H1 (cell line): ENCODE results near the gene SRXN1. TPM values are rescaled to one million over a fixed set of nuclear protein-coding genes. Genes with fewer than 3 reads are reported as not detected.
A peak's percentile ranks its signal among the peaks of the same experiment; 100 is the strongest.

Source experiments
- CTCF ChIA-PET: fragments of 300-600 bp; sonication (Branson Sonifier 250); formaldehyde crosslinking; loops from one replicate; lab custom pipeline; 2021; ENCODE audit not compliant: partially characterized antibody; lab: Charles Lee
- POLR2A ChIA-PET: fragments of 300-600 bp; sonication (Branson Sonifier 250); formaldehyde crosslinking; loops from one replicate; lab custom pipeline; 2021; ENCODE audit warnings: inconsistent platforms; ENCODE audit not compliant: partially characterized antibody; lab: Charles Lee
- DNase-seq, 2 experiments: peaks; one replicate each; pipeline versions ENCODE4 v3.0.0 to v3.0.0-alpha.2; 2010 to 2022; ENCODE audit warnings: low spot score in 2 of 2, low read depth in 1 of 2, mixed read lengths in 1 of 2
- FAIRE-seq: peaks from 2 replicates; lab custom pipeline; 2011; peaks lifted over from hg19 to GRCh38; lab: Jason Lieb, UNC
- H2AFZ ChIP-seq: 2 replicates; pipeline ENCODE4 v1.8.1; 2012; ENCODE audit warnings: low read length, inconsistent platforms
- H2AK5ac ChIP-seq: 2 replicates; pipeline ENCODE4 v1.6.1; 2013; ENCODE audit warnings: low read depth, low read length
- H2BK120ac ChIP-seq: replicated peaks from 2 replicates; pipeline ENCODE3; 2013; ENCODE audit warnings: low read depth, low read length, inconsistent platforms
- H2BK12ac ChIP-seq: 2 replicates; pipeline ENCODE4 v1.6.1; 2013; ENCODE audit warnings: low read depth, low read length
- H2BK15ac ChIP-seq: 2 replicates; pipeline ENCODE4 v1.6.1; 2013; ENCODE audit warnings: low read length
- H2BK20ac ChIP-seq: 2 replicates; pipeline ENCODE4 v1.6.1; 2013; ENCODE audit warnings: low read length
- H2BK5ac ChIP-seq: 2 replicates; pipeline ENCODE4 v1.6.1; 2013; ENCODE audit warnings: low read depth, low read length
- H3K14ac ChIP-seq: 2 replicates; pipeline ENCODE4 v1.6.1; 2013; ENCODE audit warnings: inconsistent platforms; ENCODE audit not compliant: insufficient read length
- H3K18ac ChIP-seq: 2 replicates; pipeline ENCODE4 v1.6.1; 2013; ENCODE audit warnings: low read length; ENCODE audit errors: extremely low read depth
- H3K23ac ChIP-seq: 2 replicates; pipeline ENCODE4 v1.6.1; 2013; ENCODE audit warnings: inconsistent platforms; ENCODE audit not compliant: insufficient read length
- H3K23me2 ChIP-seq: 2 replicates; pipeline ENCODE4 v1.6.1; 2013; ENCODE audit warnings: low read depth, low read length
- H3K27ac ChIP-seq: 2 replicates; pipeline ENCODE4 v1.6.1; 2011; ENCODE audit warnings: low read depth, low read length, inconsistent platforms
- H3K27me3 ChIP-seq, 4 experiments: replicated peaks in 1 of 4; 1 replicate in 1 of 4; 2 replicates in 3 of 4; pipeline versions ENCODE4 v1.6.1 to v1.8.1; 2011 to 2013; ENCODE audit warnings: low read length in 3 of 4, mild to moderate bottlenecking in 3 of 4, inconsistent platforms in 2 of 4, mixed read lengths in 2 of 4, moderate library complexity in 1 of 4; ENCODE audit not compliant: control insufficient read depth in 3 of 4, insufficient read depth in 3 of 4; ENCODE audit errors: extremely low read depth in 1 of 4
- H3K36me3 ChIP-seq, 4 experiments: 2 replicates each; pipeline versions ENCODE4 v1.6.1 to v1.8.1; 2011 to 2013; ENCODE audit warnings: mild to moderate bottlenecking in 4 of 4, low read length in 3 of 4, moderate library complexity in 2 of 4, control low read depth in 1 of 4, inconsistent platforms in 1 of 4; ENCODE audit not compliant: insufficient read depth in 4 of 4, control insufficient read depth in 2 of 4
- H3K4ac ChIP-seq: replicated peaks from 2 replicates; pipeline ENCODE3; 2013; ENCODE audit warnings: low read length, low read depth, mixed read lengths, inconsistent platforms; ENCODE audit not compliant: insufficient read length
- H3K4me1 ChIP-seq, 4 experiments: replicated peaks in 1 of 4; 1 replicate in 1 of 4; 2 replicates in 3 of 4; pipeline versions ENCODE4 v1.6.1 to v1.8.1; 2011 to 2013; ENCODE audit warnings: low read length in 3 of 4, inconsistent platforms in 2 of 4, mixed read lengths in 1 of 4; ENCODE audit not compliant: insufficient read depth in 4 of 4, control insufficient read depth in 3 of 4
- H3K4me2 ChIP-seq, 2 experiments: 2 replicates each; pipeline versions ENCODE4 v1.6.1 to v1.8.1; 2011 to 2013; ENCODE audit warnings: low read depth in 2 of 2, low read length in 2 of 2, control low read depth in 1 of 2, inconsistent platforms in 1 of 2, mild to moderate bottlenecking in 1 of 2; ENCODE audit not compliant: insufficient read depth in 1 of 2
- H3K4me3 ChIP-seq, 4 experiments: fragments of 200-600, 300-600 bp in 1 of 4; sonication (generic), shearing (Covaris generic), sonication (Bioruptor Twin) in 1 of 4; 2 replicates each; pipeline versions ENCODE4 v1.5.1 to v1.8.1; 2011 to 2016; ENCODE audit warnings: low read length in 4 of 4, low read depth in 3 of 4, control low read depth in 2 of 4, inconsistent platforms in 2 of 4, mild to moderate bottlenecking in 2 of 4, mixed read lengths in 1 of 4, moderate library complexity in 1 of 4; ENCODE audit not compliant: insufficient read depth in 2 of 4; ENCODE audit errors: extremely low read depth in 1 of 4
- H3K56ac ChIP-seq: replicated peaks from 2 replicates; pipeline ENCODE3; 2013; ENCODE audit warnings: low read depth, mild to moderate bottlenecking, mixed read lengths, low read length, inconsistent platforms; ENCODE audit not compliant: insufficient read length
- H3K79me1 ChIP-seq: 2 replicates; pipeline ENCODE4 v1.6.1; 2013; ENCODE audit warnings: low read depth, low read length, control low read depth
- H3K79me2 ChIP-seq, 2 experiments: 2 replicates each; pipeline versions ENCODE4 v1.6.1 to v1.8.1; 2012 to 2013; ENCODE audit warnings: low read length in 2 of 2, mild to moderate bottlenecking in 2 of 2, inconsistent platforms in 1 of 2; ENCODE audit not compliant: insufficient read depth in 2 of 2, control insufficient read depth in 1 of 2
- H3K9ac ChIP-seq, 4 experiments: replicated peaks in 1 of 4; 1 replicate in 1 of 4; 2 replicates in 3 of 4; pipeline versions ENCODE4 v1.6.1 to v1.8.1; 2011 to 2013; ENCODE audit warnings: low read depth in 3 of 4, low read length in 3 of 4, control low read depth in 2 of 4, mild to moderate bottlenecking in 2 of 4, moderate library complexity in 2 of 4, inconsistent platforms in 1 of 4; ENCODE audit errors: extremely low read depth in 1 of 4
- H3K9me3 ChIP-seq, 2 experiments: 2 replicates each; pipeline versions ENCODE4 v1.6.1 to v1.8.1; 2012 to 2013; ENCODE audit warnings: mild to moderate bottlenecking in 2 of 2, moderate library complexity in 2 of 2, control low read depth in 1 of 2, inconsistent platforms in 1 of 2, low read depth in 1 of 2, low read length in 1 of 2, mixed read lengths in 1 of 2; ENCODE audit not compliant: insufficient read depth in 2 of 2
- H4K20me1 ChIP-seq, 2 experiments: replicated peaks in 1 of 2; 2 replicates each; pipeline versions ENCODE3 to v1.8.1; 2011 to 2013; ENCODE audit warnings: inconsistent platforms in 2 of 2, low read length in 2 of 2, mild to moderate bottlenecking in 1 of 2; ENCODE audit not compliant: insufficient read depth in 2 of 2, control insufficient read depth in 1 of 2
- H4K5ac ChIP-seq: 2 replicates; pipeline ENCODE4 v1.6.1; 2013; ENCODE audit warnings: low read length, low read depth, mixed read lengths, inconsistent platforms; ENCODE audit not compliant: insufficient read length
- H4K8ac ChIP-seq: 2 replicates; pipeline ENCODE4 v1.8.0; 2013; ENCODE audit warnings: mild to moderate bottlenecking, moderate library complexity, low read length, inconsistent platforms; ENCODE audit not compliant: insufficient read depth; ENCODE audit errors: extremely low read depth
- H4K91ac ChIP-seq: replicated peaks from 2 replicates; pipeline ENCODE3; 2013; ENCODE audit warnings: low read length, mixed read lengths, inconsistent platforms; ENCODE audit not compliant: insufficient read length
- CEBPB ChIP-seq: IDR thresholded peaks from 2 replicates; pipeline ENCODE4 v1.6.1; 2012; ENCODE audit warnings: low read depth, low read length
- CHD2 ChIP-seq: IDR thresholded peaks from 2 replicates; pipeline ENCODE4 v1.6.1; 2012; ENCODE audit warnings: low read length, improper control_type of control experiment
- FOSL1 ChIP-seq: IDR thresholded peaks from 2 replicates; pipeline ENCODE4 v1.6.1; 2011; ENCODE audit warnings: mild to moderate bottlenecking, low read depth, low read length, moderate library complexity; ENCODE audit not compliant: insufficient read depth
- GABPA ChIP-seq: IDR thresholded peaks from 2 replicates; pipeline ENCODE4 v1.6.1; 2011; ENCODE audit warnings: mild to moderate bottlenecking, low read length, moderate library complexity, borderline replicate concordance; ENCODE audit not compliant: insufficient read depth
- HDAC2 ChIP-seq, 2 experiments: fragments of 300-600 bp in 1 of 2; sonication (generic) in 1 of 2; IDR thresholded peaks; 2 replicates each; pipeline ENCODE4 v1.6.1; 2011 to 2012; ENCODE audit warnings: low read depth in 2 of 2, low read length in 2 of 2, mild to moderate bottlenecking in 2 of 2, moderate library complexity in 2 of 2, borderline replicate concordance in 1 of 2, inconsistent platforms in 1 of 2
- KDM5A ChIP-seq: fragments of 200-600 bp; IDR thresholded peaks from 2 replicates; pipeline ENCODE4 v1.7.1; 2012; ENCODE audit warnings: mild to moderate bottlenecking, low read length, inconsistent platforms, mixed read lengths
- RXRA ChIP-seq: IDR thresholded peaks from 2 replicates; pipeline ENCODE4 v1.6.1; 2011; ENCODE audit warnings: low read depth, mild to moderate bottlenecking, low read length, moderate library complexity; ENCODE audit not compliant: insufficient read depth
- SIRT6 ChIP-seq: IDR thresholded peaks from one replicate; pipeline ENCODE4 v1.7.1; 2012; ENCODE audit warnings: low read length, inconsistent platforms
- TAF7 ChIP-seq: optimal IDR thresholded peaks from 2 replicates; pipeline ENCODE3; 2011; ENCODE audit warnings: low read depth, mild to moderate bottlenecking, inconsistent platforms, low read length, moderate library complexity, borderline replicate concordance
- WGBS, 2 experiments: shearing (Covaris generic) in 1 of 2; methylation state at CpG; one replicate each; pipeline versions ENCODE4 v1.1.6 to v1.1.7; 2013 to 2015; ENCODE audit warnings: low lambda C conversion rate in 2 of 2, mixed read lengths in 2 of 2, inconsistent platforms in 1 of 2, low coverage in 1 of 2, missing lambda C conversion rate in 1 of 2; ENCODE audit not compliant: insufficient replicate concordance in 2 of 2, insufficient coverage in 1 of 2, insufficient read length in 1 of 2; ENCODE audit errors: extremely low coverage in 1 of 2, missing lambda C conversion rate in 1 of 2; 5-methylcytosine and 5-hydroxymethylcytosine counted together
- polyA plus RNA-seq, 7 experiments: library from polyadenylated mRNA; depleted of rRNA in 3 of 7; stranded (reverse) in 5 of 7; unstranded in 2 of 7; fragments of >200 nt in 5 of 7; fragments of 200-250 nt in 2 of 7; gene quantifications; 1 replicate in 5 of 7; 2 replicates in 1 of 7; 4 replicates in 1 of 7; pipeline versions ENCODE4 v1.2.1 to v1.2.3, GENCODE V29; 2011 to 2013; ENCODE audit warnings: missing spikeins in 2 of 7, mixed read lengths in 2 of 7
- total RNA-seq: library from RNA; stranded (reverse); fragmentation: NEBNext Ultra II Directional; extraction: Animal tissue kit (Norgen Biotek cat#: 25700); gene quantifications from 2 replicates; pipeline ENCODE4 v1.2.1, GENCODE V29; 2021
- TF ChIP-seq, protein P1 (sequence below): IDR thresholded peaks from 2 replicates; pipeline ENCODE4 v1.6.1; 2011; ENCODE audit warnings: low read depth, mild to moderate bottlenecking, low read length; ENCODE audit not compliant: insufficient read depth

The SRXN1 gene
- total and polyA plus RNA-seq, 2 of the 8 experiments (the other 6 are each of a cell fraction or from before 2014, with no cell fraction given) = 12.2 to 15.8 TPM

GRCh38 chr20:611047-611842 lies 41.8 kb downstream of the SRXN1 start:
- H3K27me3 ChIP-seq = peaks cover 7 to 28% (median 26%) of the 10 kb centered on the region in 4 experiments

More at GRCh38 chr20:611047-611842, 41.8 kb downstream of the SRXN1 start:
- no peak overlapping the region; the same call in 1 of the 2 replicates for H3K18ac ChIP-seq
- peaks cover 5% of the 10 kb centered on the region; the same call in 1 of the 2 replicates for H3K23me2 ChIP-seq
- H3K14ac ChIP-seq = no peak overlapping the region
- no peak overlapping the region for H4K91ac ChIP-seq
- no peak overlapping the region for H2BK20ac ChIP-seq
- peak overlapping the region; percentile 59 for H2AFZ ChIP-seq
- ChIA-PET CTCF (interaction anchor here (0.6 to 3.7 kb wide), 17 partner anchors 8 to 570 kb away, joined by 3 to 14 read pairs (median 3); no protein-coding TSS in a partner anchor), POLR2A (interaction anchor here (0.7 to 1.8 kb wide), 6 partner anchors 8 to 68 kb away, joined by 3 to 9 read pairs (median 4); partner anchors contain the start of gene CSNK2A1)
- H2BK120ac ChIP-seq = no peak overlapping the region
- 83% methylated on average over 22 of the region's 24 CpGs; no CpG with 5 or more reads in 1 of the 2 experiments for WGBS, 2 experiments
- H3K4ac ChIP-seq = no peak overlapping the region
- H3K56ac ChIP-seq = no peak overlapping the region
- no peaks in the 10 kb centered on the region for H3K79me1 ChIP-seq
- no peaks in the 10 kb centered on the region; a peak in 1 of 4 replicates for H3K79me2 ChIP-seq
- no peak overlapping the region for H3K27ac ChIP-seq
- no peak for FAIRE-seq
- H3K9me3 ChIP-seq = no peaks in the 10 kb centered on the region
- no peak for TF ChIP-seq CHD2
- TF ChIP-seq SIRT6 = no peak
- TF ChIP-seq HDAC2 (IDR thresholded peaks at IDR 0.05; ENCODE audit: borderline replicate concordance in 1 of 2, low read depth in 2 of 2, low read length in 2 of 2) = no peak
- no peak for TF ChIP-seq RXRA
- no peak for TF ChIP-seq TAF7
- TF ChIP-seq FOSL1 = no peak
- no peak for TF ChIP-seq KDM5A
- TF ChIP-seq CEBPB = no peak
- no peak for TF ChIP-seq GABPA
- TF ChIP-seq, protein P1, sequence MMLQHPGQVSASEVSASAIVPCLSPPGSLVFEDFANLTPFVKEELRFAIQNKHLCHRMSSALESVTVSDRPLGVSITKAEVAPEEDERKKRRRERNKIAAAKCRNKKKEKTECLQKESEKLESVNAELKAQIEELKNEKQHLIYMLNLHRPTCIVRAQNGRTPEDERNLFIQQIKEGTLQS = no peak
- no peak for DNase-seq
- no peak overlapping the region for H2BK15ac ChIP-seq
- H3K9ac ChIP-seq = no peak overlapping the region
- no peak overlapping the region for H4K8ac ChIP-seq
- no peak overlapping the region for H3K4me3 ChIP-seq
- H2AK5ac ChIP-seq = no peak overlapping the region
- H3K4me2 ChIP-seq = peak overlapping the region in 1 of 2 experiments; percentile 96; a peak in 1 of 4 replicates
- H3K23ac ChIP-seq = no peak overlapping the region
- H3K36me3 ChIP-seq = no peaks in the 10 kb centered on the region; a peak in 1 of 8 replicates
- H3K4me1 ChIP-seq = peaks cover 0 to 19% (median 13%) of the 10 kb centered on the region in 4 experiments; a peak in 6 of 7 replicates
- no peak overlapping the region for H4K5ac ChIP-seq
- peak overlapping the region; percentile 56; the same call in 1 of the 2 replicates for H2BK12ac ChIP-seq
- H4K20me1 ChIP-seq = peaks cover 8 to 11% of the 10 kb centered on the region in 2 experiments
- H2BK5ac ChIP-seq = no peak overlapping the region
